K562 (cell line): ENCODE data around the gene LINS1. TPM values are rescaled to one million over a fixed set of nuclear protein-coding genes. Genes with fewer than 3 reads are reported as not detected.

Source experiments
- ARNT ChIP-seq, 2 experiments: fragments of 450-650 bp; IDR thresholded peaks; 2 replicates each; pipeline ENCODE4 v1.6.1; 2016; ENCODE audit warnings: mild to moderate bottlenecking in 1 of 2
- ATF1 ChIP-seq, 2 experiments: fragments of 450-650 bp in 1 of 2; IDR thresholded peaks; 2 replicates each; pipeline ENCODE4 v1.6.1; 2016; ENCODE audit warnings: missing compliant biosample characterization in 1 of 2, missing genetic modification characterization in 1 of 2
- BHLHE40 ChIP-seq: IDR thresholded peaks from 2 replicates; pipeline ENCODE4 v1.6.1; 2011; ENCODE audit warnings: low read length, improper control_type of control experiment
- CBX8 ChIP-seq: fragments of 200-600 bp; sonication (generic); IDR thresholded peaks from 2 replicates; pipeline ENCODE4 v1.6.1; 2012; ENCODE audit warnings: borderline replicate concordance, mixed run types, low read depth, mild to moderate bottlenecking, moderate library complexity, mixed read lengths, low read length, control low read depth, inconsistent platforms; ENCODE audit not compliant: poor library complexity, severe bottlenecking; ENCODE audit errors: extremely low read depth
- CCNT2 ChIP-seq: IDR thresholded peaks from 2 replicates; pipeline ENCODE4 v1.6.1; 2011; ENCODE audit warnings: borderline replicate concordance, low read depth, mild to moderate bottlenecking, moderate library complexity, mixed read lengths, low read length; ENCODE audit not compliant: insufficient read length; ENCODE audit errors: extremely low read depth
- MYNN ChIP-seq, 2 experiments: sonication (generic); formaldehyde crosslinking in 1 of 2; IDR thresholded peaks; 2 replicates each; pipeline versions ENCODE4 v1.5.0 to v1.6.1; 2016 to 2020; ENCODE audit warnings: antibody characterized with exemption in 1 of 2, missing genetic modification reagents in 1 of 2
- NFATC3 ChIP-seq: fragments of 450-650 bp; IDR thresholded peaks from 2 replicates; pipeline ENCODE4 v1.6.1; 2017; ENCODE audit warnings: mild to moderate bottlenecking
- NR2C1 ChIP-seq, 2 experiments: fragments of 450-650 bp; IDR thresholded peaks; 2 replicates each; pipeline ENCODE4 v1.6.1; 2017; ENCODE audit warnings: mild to moderate bottlenecking in 2 of 2, antibody characterized with exemption in 1 of 2, inconsistent platforms in 1 of 2, missing compliant biosample characterization in 1 of 2, missing genetic modification characterization in 1 of 2
- NR2C2 ChIP-seq, 2 experiments: fragments of 200-800 bp in 1 of 2; sonication (Bioruptor generic) in 1 of 2; sonication (generic) in 1 of 2; formaldehyde crosslinking in 1 of 2; IDR thresholded peaks; 2 replicates each; pipeline versions ENCODE4 v1.6.1 to v1.8.0; 2016 to 2022; ENCODE audit warnings: mild to moderate bottlenecking in 1 of 2, missing compliant biosample characterization in 1 of 2, missing genetic modification characterization in 1 of 2, missing genetic modification reagents in 1 of 2
- POU5F1 ChIP-seq: fragments of 150-350 bp; IDR thresholded peaks from 2 replicates; pipeline ENCODE4 v1.6.1; 2014; ENCODE audit warnings: borderline replicate concordance, low read length, low read depth, mild to moderate bottlenecking; ENCODE audit not compliant: partially characterized antibody
- SIN3A ChIP-seq, 2 experiments: fragments of 150-350 bp in 1 of 2; IDR thresholded peaks; 2 replicates each; pipeline ENCODE4 v1.6.1; 2011 to 2016; ENCODE audit warnings: borderline replicate concordance in 2 of 2, low read depth in 2 of 2, low read length in 2 of 2, mild to moderate bottlenecking in 2 of 2, moderate library complexity in 2 of 2; ENCODE audit not compliant: control insufficient read depth in 1 of 2
- SMAD3 ChIP-seq: fragments of 450-650 bp; formaldehyde crosslinking; conservative IDR thresholded peaks from 2 replicates; pipeline ENCODE4 v1.4.0; 2020; ENCODE audit warnings: mild to moderate bottlenecking
- SP1 ChIP-seq: sonication (generic); formaldehyde crosslinking; IDR thresholded peaks from 2 replicates; pipeline ENCODE4 v1.8.1; 2022; ENCODE audit warnings: mild to moderate bottlenecking, missing genetic modification reagents
- ZBTB7A ChIP-seq: IDR thresholded peaks from 2 replicates; pipeline ENCODE4 v1.6.1; 2011; ENCODE audit warnings: low read depth, mild to moderate bottlenecking, low read length, moderate library complexity, borderline replicate concordance; ENCODE audit not compliant: control insufficient read depth
- ZNF121 ChIP-seq: sonication (generic); formaldehyde crosslinking; conservative IDR thresholded peaks from 2 replicates; pipeline ENCODE4 v1.8.0; 2022; ENCODE audit warnings: missing genetic modification reagents
- ZNF143 ChIP-seq: sonication (generic); formaldehyde crosslinking; IDR thresholded peaks from 2 replicates; pipeline ENCODE4 v1.9.0; 2022; ENCODE audit warnings: mild to moderate bottlenecking, missing genetic modification reagents
- ZNF24 ChIP-seq: fragments of 450-650 bp; IDR thresholded peaks from 2 replicates; pipeline ENCODE4 v1.6.1; 2016
- ZNF384 ChIP-seq: IDR thresholded peaks from 2 replicates; pipeline ENCODE4 v1.6.1; 2012; ENCODE audit warnings: low read depth, low read length, improper control_type of control experiment
- ZSCAN29 ChIP-seq: fragments of 450-650 bp; IDR thresholded peaks from 2 replicates; pipeline ENCODE4 v1.6.1; 2017
- polyA plus RNA-seq, 8 experiments: library from polyadenylated mRNA; depleted of rRNA in 4 of 8; stranded (reverse) in 5 of 8; unstranded in 3 of 8; fragments of >200 nt; fragmentation: Nextera tagmentation in 2 of 8; fragmentation: Illumina TruSeq in 1 of 8; extraction: Ambion mirVana in 2 of 8; extraction: Trizol in 1 of 8; gene quantifications; 2 replicates each; pipeline versions ENCODE4 v1.2.1 to v1.2.3, GENCODE V29; 2011 to 2014; ENCODE audit warnings: inconsistent platforms in 1 of 8, missing spikeins in 1 of 8
- total RNA-seq, 7 experiments: library from RNA; depleted of rRNA in 6 of 7; stranded (reverse); fragments of >200 nt in 6 of 7; fragmentation: Illumina TruSeq in 2 of 7; extraction: Trizol in 2 of 7; gene quantifications; 2 replicates each; pipeline versions ENCODE4 v1.2.1 to v1.2.3, GENCODE V29; 2011 to 2021; ENCODE audit warnings: low replicate concordance in 1 of 7

Gene LINS1
- total and polyA plus RNA-seq, 9 of the 15 experiments (the other 6 are each of a cell fraction or from before 2014, with no cell fraction given), result 15.4 to 31.4 (median 24.6) TPM

DNA sequence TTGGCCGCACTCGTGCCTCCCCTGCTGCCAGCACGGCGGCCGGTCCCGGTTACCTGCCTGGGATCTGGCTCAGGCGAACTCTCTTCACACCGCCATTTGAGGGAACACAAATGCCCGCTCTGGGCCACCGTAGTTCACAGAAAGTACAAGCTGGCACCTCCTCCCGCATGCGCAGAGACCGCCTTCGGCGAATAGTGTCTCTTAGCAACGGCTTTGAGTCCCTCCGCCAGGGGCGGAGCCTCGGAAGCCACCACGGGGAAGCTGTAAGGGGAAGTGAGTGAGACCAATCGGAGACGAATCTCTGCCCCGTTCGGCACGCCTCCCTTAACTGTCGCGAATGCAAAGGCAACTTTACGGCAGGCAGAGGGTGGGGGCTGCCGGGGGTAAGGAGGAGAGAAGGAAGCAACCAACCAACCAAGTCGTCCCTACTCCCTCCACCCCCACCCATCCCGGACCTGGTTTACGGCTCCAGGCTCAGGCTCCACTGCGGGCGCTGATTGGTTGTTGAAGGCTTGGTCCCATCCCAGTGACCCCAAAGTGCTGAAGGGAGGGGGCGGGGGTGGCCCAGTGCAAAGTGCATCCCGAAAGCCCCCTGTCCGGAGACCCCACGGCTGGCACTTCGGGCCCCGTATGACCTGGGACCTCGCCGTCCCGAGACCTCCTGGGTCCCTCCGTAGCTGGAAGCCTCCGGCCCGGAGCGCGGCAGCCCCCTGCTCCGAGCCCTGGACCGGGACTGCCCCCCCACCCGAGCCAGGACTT, at the start of gene LINS1, which contains the start of gene ASB7 (continued):
- 0 out of 2 replicates have a peak, but pooled peaks have one; percentile 53 for TF ChIP-seq NR2C2 (CRISPR knock-in tag; IDR thresholded peaks at IDR 0.05)
- peak; percentile 97 for TF ChIP-seq NR2C2 (tag; IDR thresholded peaks at IDR 0.05)
- no peak for TF ChIP-seq ZNF384
- no peak for TF ChIP-seq ZNF121 (CRISPR knock-in tag)
- peak; percentile 85 for TF ChIP-seq SP1 (CRISPR knock-in tag)
- TF ChIP-seq NR2C1 (IDR thresholded peaks at IDR 0.05), result peak; percentile 87
- TF ChIP-seq NR2C1 (tag; IDR thresholded peaks at IDR 0.05), result peak; percentile 91
- no peak for TF ChIP-seq ZNF24
- TF ChIP-seq MYNN (IDR thresholded peaks at IDR 0.05), result no peak
- TF ChIP-seq MYNN (CRISPR knock-in tag; IDR thresholded peaks at IDR 0.05), result no peak
- no peak for TF ChIP-seq CCNT2
- TF ChIP-seq POU5F1, result peak; percentile 93
- no peak for TF ChIP-seq ZNF143
- TF ChIP-seq NFATC3, result no peak
- TF ChIP-seq BHLHE40, result peak; percentile 21; the same call in 1 of the 2 replicates
- no peak for TF ChIP-seq ARNT (IDR thresholded peaks at IDR 0.05)
- TF ChIP-seq ZBTB7A, result peak; percentile 44; the same call in 1 of the 2 replicates
- no peak for TF ChIP-seq ZSCAN29
- TF ChIP-seq SIN3A (IDR thresholded peaks at IDR 0.05; ENCODE audit: borderline replicate concordance in 2 of 2, control insufficient read depth in 1 of 2, low read depth in 2 of 2, low read length in 2 of 2), result peak in 1 of 2 experiments; percentile 40; a peak in 1 of 4 replicates
- TF ChIP-seq ATF1 (CRISPR knock-in tag; IDR thresholded peaks at IDR 0.05), result no peak
- TF ChIP-seq ATF1 (tag; IDR thresholded peaks at IDR 0.05), result peak; percentile 73
- TF ChIP-seq SMAD3 (CRISPR knock-in tag), result no peak; the same call in 1 of the 2 replicates
- no peak for TF ChIP-seq CBX8
